Mesothelial cell of epicardium (in vitro differentiated cells): ENCODE data around the gene FER. TPM values are rescaled to one million over a fixed set of nuclear protein-coding genes. Genes with fewer than 3 reads are reported as not detected.

Experiments used
- DNase-seq, 2 experiments: peaks; one replicate each; pipeline ENCODE4 v3.0.0; 2021; ENCODE audit warnings: low spot score in 2 of 2; ENCODE audit not compliant: unreplicated experiment in 2 of 2
- H3K27ac Mint-ChIP-seq: 2 replicates; pipeline ENCODE4 v1.8.0; 2021; ENCODE audit warnings: mixed read lengths
- H3K27me3 Mint-ChIP-seq: 2 replicates; pipeline ENCODE4 v1.8.0; 2021; ENCODE audit warnings: low read depth, mixed read lengths
- H3K36me3 Mint-ChIP-seq: 2 replicates; pipeline ENCODE4 v1.8.0; 2021; ENCODE audit warnings: mixed read lengths
- H3K4me1 Mint-ChIP-seq: 2 replicates; pipeline ENCODE4 v1.8.0; 2021; ENCODE audit warnings: mixed read lengths
- H3K4me3 Mint-ChIP-seq: 2 replicates; pipeline ENCODE4 v1.8.0; 2021; ENCODE audit warnings: mild to moderate bottlenecking, moderate library complexity, mixed read lengths
- H3K9me3 Mint-ChIP-seq: 2 replicates; pipeline ENCODE4 v1.8.0; 2021; ENCODE audit warnings: mixed read lengths
- CTCF ChIP-seq: fragments of 200-600 bp; sonication (generic); IDR thresholded peaks from one replicate; pipeline ENCODE4 v1.5.0; 2021; ENCODE audit warnings: antibody characterized with exemption; ENCODE audit not compliant: unreplicated experiment
- total RNA-seq: library from RNA; stranded (reverse); gene quantifications from 3 replicates; pipeline ENCODE4 v1.2.1, GENCODE V29; 2021

Gene FER
- total RNA-seq, 1 donor from 2014 or later: 44.3 TPM

GRCh38 chr5:109121225-109121624 is 373.5 kb downstream of the FER start:
- Mint-ChIP-seq H3K4me3 (no peak overlapping the region), H3K9me3 (peaks cover 38% of the 10 kb centered on the region), H3K36me3 (peaks cover 33% of the 10 kb centered on the region), H3K27ac (no peak overlapping the region), H3K4me1 (peaks cover 6% of the 10 kb centered on the region), H3K27me3 (no peaks in the 10 kb centered on the region)
- no peak for TF ChIP-seq CTCF
- DNase-seq: no peak

- no peak for DNase-seq
- Mint-ChIP-seq H3K36me3 (peaks cover 15% of the 10 kb centered on the region), H3K9me3 (peaks cover 20% of the 10 kb centered on the region), H3K27ac (no peak overlapping the region), H3K4me3 (no peak overlapping the region), H3K4me1 (peaks cover 6% of the 10 kb centered on the region), H3K27me3 (no peaks in the 10 kb centered on the region)
- TF ChIP-seq CTCF: no peak
Observed at GRCh38 chr5:109125755-109126429, 378.2 kb downstream of the FER start.

GRCh38 chr5:109126481-109126880 is 378.8 kb downstream of the FER start:
- Mint-ChIP-seq H3K27ac (no peak overlapping the region), H3K36me3 (peaks cover 9% of the 10 kb centered on the region), H3K4me1 (peaks cover 6% of the 10 kb centered on the region), H3K4me3 (no peak overlapping the region), H3K9me3 (peaks cover 14% of the 10 kb centered on the region), H3K27me3 (no peaks in the 10 kb centered on the region)
- TF ChIP-seq CTCF: no peak
- DNase-seq: no peak

- Mint-ChIP-seq H3K27me3 (no peaks in the 10 kb centered on the region), H3K4me3 (no peak overlapping the region), H3K9me3 (no peaks in the 10 kb centered on the region), H3K36me3 (peaks cover 3% of the 10 kb centered on the region), H3K27ac (no peak overlapping the region), H3K4me1 (peaks cover 1% of the 10 kb centered on the region)
- no peak for DNase-seq
- TF ChIP-seq CTCF: no peak
Observed at GRCh38 chr5:109136906-109137305, 389.2 kb downstream of the FER start.

- no peak for TF ChIP-seq CTCF
- Mint-ChIP-seq H3K4me3 (no peak overlapping the region), H3K27me3 (no peaks in the 10 kb centered on the region), H3K27ac (no peak overlapping the region), H3K4me1 (peaks cover 12% of the 10 kb centered on the region), H3K9me3 (no peaks in the 10 kb centered on the region), H3K36me3 (no peaks in the 10 kb centered on the region)
- no peak for DNase-seq
Observed at GRCh38 chr5:109141222-109142200, 393.8 kb downstream of the FER start.
